Measurements from ENCODE around the gene KDM4E.

Gene KDM4E

GRCh38 chr11:95068549-95068948 is 43.5 kb downstream of the KDM4E start:
- H3K4me2 ChIP-seq (ENCODE audit: insufficient read depth, low read length) = peak overlapping the region; percentile 77
- DNase-seq = peak; percentile 84
- H3K27me3 ChIP-seq (ENCODE audit: insufficient read depth, low read length, poor library complexity) = no peaks in the 10 kb centered on the region
- H3K4me3 ChIP-seq (ENCODE audit: low read depth in 1 of 2, low read length in 2 of 2) = peak overlapping the region; percentile 62 to 73; a peak in 3 of 4 replicates
- H3K27ac ChIP-seq (ENCODE audit: low read length) = peak overlapping the region; percentile 87
- H3K79me2 ChIP-seq (ENCODE audit: insufficient read depth, low read length) = peaks cover 33% of the 10 kb centered on the region
- H3K36me3 ChIP-seq (ENCODE audit: insufficient read depth, low read length) = peaks cover 4% of the 10 kb centered on the region; the same call in 1 of the 2 replicates
- H3K9me3 ChIP-seq (ENCODE audit: insufficient read depth, low read length, severe bottlenecking) = no peaks in the 10 kb centered on the region
- TF ChIP-seq CTCF (IDR thresholded peaks at IDR 0.05; ENCODE audit: borderline replicate concordance, extremely low read depth, low read length, poor library complexity, severe bottlenecking) (no peak), EZH2 (IDR thresholded peaks at IDR 0.05; ENCODE audit: borderline replicate concordance, low read depth, low read length, severe bottlenecking) (no peak)
- peaks cover 4% of the 10 kb centered on the region; the same call in 1 of the 2 replicates for H4K20me1 ChIP-seq (ENCODE audit: insufficient read depth, low read length)
- peak overlapping the region; percentile 69 for H3K9ac ChIP-seq (ENCODE audit: low read depth, low read length)
- peak; percentile 82 for ATAC-seq (ENCODE audit: insufficient read depth, low read depth)
- H3K4me1 ChIP-seq (ENCODE audit: insufficient read depth, low read length) = peaks cover 28% of the 10 kb centered on the region
- H2AFZ ChIP-seq (ENCODE audit: low read depth, low read length) = peak overlapping the region; percentile 84

- ATAC-seq (ENCODE audit: insufficient read depth, low read depth) (no peak), DNase-seq (no peak)
- H3K9ac ChIP-seq (ENCODE audit: low read depth, low read length) = no peak overlapping the region
- no peak overlapping the region for H3K4me3 ChIP-seq (ENCODE audit: low read depth in 1 of 2, low read length in 2 of 2)
- H2AFZ ChIP-seq (ENCODE audit: low read depth, low read length) = no peak overlapping the region
- H4K20me1 ChIP-seq (ENCODE audit: insufficient read depth, low read length) = peaks cover 4% of the 10 kb centered on the region; the same call in 1 of the 2 replicates
- no peaks in the 10 kb centered on the region for H3K27me3 ChIP-seq (ENCODE audit: insufficient read depth, low read length, poor library complexity)
- H3K36me3 ChIP-seq (ENCODE audit: insufficient read depth, low read length) = peaks cover 4% of the 10 kb centered on the region; the same call in 1 of the 2 replicates
- H3K27ac ChIP-seq (ENCODE audit: low read length) = no peak overlapping the region
- TF ChIP-seq EZH2 (IDR thresholded peaks at IDR 0.05; ENCODE audit: borderline replicate concordance, low read depth, low read length, severe bottlenecking) = no peak
- TF ChIP-seq CTCF (IDR thresholded peaks at IDR 0.05; ENCODE audit: borderline replicate concordance, extremely low read depth, low read length, poor library complexity, severe bottlenecking) = no peak
- no peaks in the 10 kb centered on the region for H3K9me3 ChIP-seq (ENCODE audit: insufficient read depth, low read length, severe bottlenecking)
- H3K4me2 ChIP-seq (ENCODE audit: insufficient read depth, low read length) = no peak overlapping the region
- peaks cover 28% of the 10 kb centered on the region for H3K4me1 ChIP-seq (ENCODE audit: insufficient read depth, low read length)
- H3K79me2 ChIP-seq (ENCODE audit: insufficient read depth, low read length) = peaks cover 33% of the 10 kb centered on the region
Measured at GRCh38 chr11:95070471-95070870, 45.4 kb downstream of the KDM4E start.

GRCh38 chr11:95072948-95073347 is 47.9 kb downstream of the KDM4E start:
- no peaks in the 10 kb centered on the region for H3K9me3 ChIP-seq (ENCODE audit: insufficient read depth, low read length, severe bottlenecking)
- H3K36me3 ChIP-seq (ENCODE audit: insufficient read depth, low read length) = peaks cover 4% of the 10 kb centered on the region; the same call in 1 of the 2 replicates
- H3K4me1 ChIP-seq (ENCODE audit: insufficient read depth, low read length) = peaks cover 22% of the 10 kb centered on the region
- peaks cover 4% of the 10 kb centered on the region; the same call in 1 of the 2 replicates for H4K20me1 ChIP-seq (ENCODE audit: insufficient read depth, low read length)
- TF ChIP-seq EZH2 (IDR thresholded peaks at IDR 0.05; ENCODE audit: borderline replicate concordance, low read depth, low read length, severe bottlenecking) (no peak), CTCF (IDR thresholded peaks at IDR 0.05; ENCODE audit: borderline replicate concordance, extremely low read depth, low read length, poor library complexity, severe bottlenecking) (no peak)
- peaks cover 25% of the 10 kb centered on the region for H3K79me2 ChIP-seq (ENCODE audit: insufficient read depth, low read length)
- H2AFZ ChIP-seq (ENCODE audit: low read depth, low read length) = no peak overlapping the region
- H3K27ac ChIP-seq (ENCODE audit: low read length) = no peak overlapping the region
- no peak for ATAC-seq (ENCODE audit: insufficient read depth, low read depth)
- no peak for DNase-seq
- H3K27me3 ChIP-seq (ENCODE audit: insufficient read depth, low read length, poor library complexity) = peaks cover 3% of the 10 kb centered on the region
- no peak overlapping the region for H3K4me2 ChIP-seq (ENCODE audit: insufficient read depth, low read length)
- no peak overlapping the region for H3K9ac ChIP-seq (ENCODE audit: low read depth, low read length)
- H3K4me3 ChIP-seq (ENCODE audit: low read depth in 1 of 2, low read length in 2 of 2) = no peak overlapping the region

All from DND-41 (cell line).